ENCODE data around the gene PILRA. TPM values are rescaled to one million over a fixed set of nuclear protein-coding genes. Genes with fewer than 3 reads are reported as not detected.
"Not testable (repeated sequence)": the region's sequence is repeated elsewhere in the genome, so short reads cannot be mapped to it uniquely, and the experiment has no call there.

The PILRA gene
- total RNA-seq, 2 donors from 2014 or later: 5.0 to 8.5 TPM

DNA sequence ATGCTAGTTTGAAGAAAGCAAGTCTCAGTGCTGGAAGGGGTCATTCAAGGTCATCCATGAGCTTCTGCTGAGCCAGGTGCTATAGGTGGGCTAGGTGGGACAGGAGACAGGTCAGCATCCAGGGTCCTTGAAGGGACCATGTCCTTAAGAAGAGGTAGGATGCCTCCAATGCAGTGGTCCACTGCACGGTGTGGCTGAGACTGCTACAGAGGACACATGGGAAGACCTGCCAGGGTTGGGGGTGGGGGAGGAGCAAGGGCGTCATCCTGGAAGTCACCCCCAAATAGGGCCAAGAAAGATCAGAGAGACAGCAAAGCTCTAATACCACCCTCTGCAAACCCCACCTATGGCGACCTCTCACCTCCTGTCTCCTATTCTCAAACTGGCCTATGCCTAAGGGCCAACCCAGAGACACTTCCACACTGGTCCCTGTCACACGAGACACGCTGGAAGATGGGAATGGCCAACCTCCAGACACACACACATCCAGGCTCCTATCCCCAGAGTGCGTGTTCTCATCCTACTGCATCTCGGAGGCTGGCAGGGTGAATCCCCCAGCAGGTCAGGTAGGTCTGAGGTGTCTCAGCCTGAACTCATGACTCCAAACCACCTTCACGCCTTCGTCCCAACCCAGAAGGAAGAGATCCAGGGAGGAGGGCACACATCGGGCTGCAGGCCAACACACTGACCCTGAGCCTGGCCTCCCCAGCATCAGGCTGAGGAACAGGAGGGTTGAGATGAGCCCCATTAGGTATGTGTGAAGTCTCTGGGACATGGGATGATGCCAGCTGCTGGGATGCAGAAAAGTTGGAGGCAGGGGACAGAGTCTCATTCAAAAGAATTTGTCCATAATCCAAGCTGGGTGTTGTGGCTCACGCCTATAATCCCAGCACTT, 68.6 kb downstream of the PILRA start:
- no peak for DNase-seq (ENCODE audit: low spot score)

DNA sequence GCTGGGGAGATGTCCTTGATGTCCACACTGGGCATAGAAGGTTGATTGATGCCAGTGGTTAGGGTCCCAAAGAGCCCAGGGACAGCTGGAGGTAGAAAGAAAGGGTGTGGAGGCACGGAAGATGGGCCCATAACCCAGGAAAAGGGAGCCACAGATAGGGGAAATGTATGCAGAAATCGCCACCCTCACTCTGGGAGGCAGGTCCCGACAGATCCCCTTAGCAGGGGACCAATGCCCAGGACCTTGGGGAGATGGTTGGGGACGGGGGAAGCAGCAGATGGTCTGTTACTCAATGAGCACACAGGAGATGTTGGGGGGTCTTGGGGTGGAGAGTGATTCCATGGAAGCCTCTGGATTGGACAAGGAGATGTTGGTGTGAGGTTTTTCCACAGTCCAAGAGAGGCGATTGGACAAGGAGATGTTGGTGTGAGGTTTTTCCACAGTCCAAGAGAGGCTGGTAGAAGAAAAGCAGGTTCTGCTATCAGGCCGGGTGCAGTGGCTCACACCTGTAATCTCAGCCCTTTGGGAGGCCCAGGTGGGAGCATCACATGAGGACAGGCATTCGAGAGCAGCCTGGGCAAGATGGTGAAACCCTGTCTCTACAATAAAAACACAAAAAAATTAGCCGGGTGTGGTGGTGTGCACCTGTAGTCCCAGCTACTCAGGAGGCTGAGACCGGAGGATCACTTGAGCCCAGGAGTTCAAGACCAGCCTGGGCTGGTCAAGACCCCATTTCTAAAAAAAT, 70.0 kb downstream of the PILRA start:
- no peak overlapping the region for H3K27ac ChIP-seq

More for the DNA sequence above, 68.6 kb downstream of the PILRA start:
- no peaks in the 10 kb centered on the region for H3K9me3 ChIP-seq
- H3K4me3 ChIP-seq: no peak overlapping the region
- H3K36me3 ChIP-seq: no peaks in the 10 kb centered on the region
- no peak for ATAC-seq (ENCODE audit: insufficient number of reproducible peaks, low FRiP score, low read depth)
- H3K27ac ChIP-seq: no peak overlapping the region
- no peaks in the 10 kb centered on the region for H3K4me1 ChIP-seq (ENCODE audit: control insufficient read depth in 1 of 2, low read depth in 2 of 2)
- TF ChIP-seq, protein P1, sequence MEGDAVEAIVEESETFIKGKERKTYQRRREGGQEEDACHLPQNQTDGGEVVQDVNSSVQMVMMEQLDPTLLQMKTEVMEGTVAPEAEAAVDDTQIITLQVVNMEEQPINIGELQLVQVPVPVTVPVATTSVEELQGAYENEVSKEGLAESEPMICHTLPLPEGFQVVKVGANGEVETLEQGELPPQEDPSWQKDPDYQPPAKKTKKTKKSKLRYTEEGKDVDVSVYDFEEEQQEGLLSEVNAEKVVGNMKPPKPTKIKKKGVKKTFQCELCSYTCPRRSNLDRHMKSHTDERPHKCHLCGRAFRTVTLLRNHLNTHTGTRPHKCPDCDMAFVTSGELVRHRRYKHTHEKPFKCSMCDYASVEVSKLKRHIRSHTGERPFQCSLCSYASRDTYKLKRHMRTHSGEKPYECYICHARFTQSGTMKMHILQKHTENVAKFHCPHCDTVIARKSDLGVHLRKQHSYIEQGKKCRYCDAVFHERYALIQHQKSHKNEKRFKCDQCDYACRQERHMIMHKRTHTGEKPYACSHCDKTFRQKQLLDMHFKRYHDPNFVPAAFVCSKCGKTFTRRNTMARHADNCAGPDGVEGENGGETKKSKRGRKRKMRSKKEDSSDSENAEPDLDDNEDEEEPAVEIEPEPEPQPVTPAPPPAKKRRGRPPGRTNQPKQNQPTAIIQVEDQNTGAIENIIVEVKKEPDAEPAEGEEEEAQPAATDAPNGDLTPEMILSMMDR (IDR thresholded peaks at IDR 0.05): no peak
- H3K27me3 ChIP-seq (replicated peaks; ENCODE audit: insufficient read depth): no peaks in the 10 kb centered on the region

DNA sequence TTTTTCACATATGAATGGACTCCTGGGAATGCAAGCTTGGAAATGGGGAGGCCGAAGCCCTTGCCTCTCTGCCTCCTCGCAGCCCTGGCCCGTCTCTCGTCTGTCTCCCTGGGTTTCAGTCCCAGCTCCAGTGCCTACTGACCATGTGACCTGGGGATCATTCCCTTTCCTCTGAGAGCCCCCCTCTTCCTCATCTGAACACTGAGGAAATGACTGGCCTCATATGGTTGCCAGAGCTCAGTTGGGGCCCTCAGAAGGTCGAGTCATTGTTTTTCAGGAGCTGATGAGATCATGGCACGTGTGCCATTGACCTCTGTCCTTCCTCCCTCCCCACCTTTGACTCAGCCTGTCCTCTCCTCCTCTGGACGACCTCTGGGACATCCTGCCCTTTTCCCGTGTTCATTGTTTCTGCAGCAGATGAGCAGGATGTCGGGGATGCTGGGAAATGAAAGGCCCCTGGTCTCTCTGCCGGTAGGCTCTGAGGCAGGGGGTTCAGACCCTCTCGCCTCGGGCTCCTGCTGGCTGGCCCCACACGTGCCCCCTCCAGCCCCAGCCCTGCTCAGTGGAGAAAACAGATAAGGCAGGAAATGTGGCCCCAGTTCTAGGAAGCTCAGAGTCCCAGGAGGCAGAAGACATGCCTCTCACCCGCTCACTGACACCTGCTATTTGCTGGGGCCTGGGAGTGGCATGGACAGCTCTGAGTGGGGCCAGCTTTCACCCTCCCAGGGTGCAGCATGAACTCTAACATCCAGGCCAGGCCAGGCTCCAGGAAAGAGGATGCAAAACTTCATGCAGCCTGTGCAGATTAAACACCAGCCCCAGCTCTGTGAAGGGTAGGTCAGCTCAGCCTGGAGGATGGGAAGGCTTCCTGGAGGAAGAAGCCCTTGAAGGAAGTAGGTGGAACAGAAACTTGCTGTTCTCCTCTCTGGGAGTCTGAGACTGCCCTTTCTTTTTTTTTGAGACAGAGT, 71.3 kb downstream of the PILRA start:
- TF ChIP-seq, protein P1 (IDR thresholded peaks at IDR 0.05): no peak
- no peak overlapping the region for H3K27ac ChIP-seq
- no peak for DNase-seq (ENCODE audit: low spot score)

More for the DNA sequence above, 70.0 kb downstream of the PILRA start:
- H3K27me3 ChIP-seq (replicated peaks; ENCODE audit: insufficient read depth): no peaks in the 10 kb centered on the region
- TF ChIP-seq, protein P1 (IDR thresholded peaks at IDR 0.05): no peak
- DNase-seq (ENCODE audit: low spot score) (no peak), ATAC-seq (ENCODE audit: insufficient number of reproducible peaks, low FRiP score, low read depth) (no peak)
- H3K36me3 ChIP-seq: no peaks in the 10 kb centered on the region
- H3K9me3 ChIP-seq: no peaks in the 10 kb centered on the region
- H3K4me3 ChIP-seq: no peak overlapping the region
- H3K4me1 ChIP-seq (ENCODE audit: control insufficient read depth in 1 of 2, low read depth in 2 of 2): no peaks in the 10 kb centered on the region

DNA sequence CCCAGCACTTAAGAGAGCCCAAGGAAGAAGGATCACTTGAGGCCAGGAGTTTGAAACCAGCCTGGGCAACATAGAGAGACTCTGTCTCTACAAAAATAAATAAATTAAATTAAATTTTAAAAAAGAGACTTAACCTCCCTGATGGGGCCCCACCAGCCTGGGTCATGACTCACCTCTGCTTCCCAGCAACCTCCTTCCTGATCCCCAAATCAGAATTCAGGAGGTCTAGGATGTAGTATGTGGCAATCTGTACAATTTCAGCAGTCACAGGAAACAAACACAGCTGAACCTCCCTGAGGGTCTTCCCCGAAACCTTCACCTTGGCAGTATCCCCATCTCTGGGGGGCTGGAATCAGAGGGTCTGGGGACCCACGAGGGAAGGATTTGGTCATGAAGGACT, 72.8 kb downstream of the PILRA start:
- TF ChIP-seq, protein P1 (IDR thresholded peaks at IDR 0.05): no peak
- H3K36me3 ChIP-seq: no peaks in the 10 kb centered on the region
- H3K4me3 ChIP-seq: no peak overlapping the region
- no peaks in the 10 kb centered on the region for H3K9me3 ChIP-seq
- no peak for ATAC-seq (ENCODE audit: insufficient number of reproducible peaks, low FRiP score, low read depth)
- H3K4me1 ChIP-seq (ENCODE audit: control insufficient read depth in 1 of 2, low read depth in 2 of 2): peaks cover 0 to 13% of the 10 kb centered on the region in 2 donors
- H3K27ac ChIP-seq: no peak overlapping the region
- H3K27me3 ChIP-seq (replicated peaks; ENCODE audit: insufficient read depth): no peaks in the 10 kb centered on the region
- no peak for DNase-seq (ENCODE audit: low spot score)

More for the DNA sequence above, 71.3 kb downstream of the PILRA start:
- Histone ChIP-seq H3K4me3 (no peak overlapping the region), H3K36me3 (no peaks in the 10 kb centered on the region), H3K9me3 (no peaks in the 10 kb centered on the region), H3K4me1 (ENCODE audit: control insufficient read depth in 1 of 2, low read depth in 2 of 2) (no peaks in the 10 kb centered on the region), H3K27me3 (replicated peaks; ENCODE audit: insufficient read depth) (no peaks in the 10 kb centered on the region)
- peak; percentile 33 for ATAC-seq (ENCODE audit: insufficient number of reproducible peaks, low FRiP score, low read depth)

DNA sequence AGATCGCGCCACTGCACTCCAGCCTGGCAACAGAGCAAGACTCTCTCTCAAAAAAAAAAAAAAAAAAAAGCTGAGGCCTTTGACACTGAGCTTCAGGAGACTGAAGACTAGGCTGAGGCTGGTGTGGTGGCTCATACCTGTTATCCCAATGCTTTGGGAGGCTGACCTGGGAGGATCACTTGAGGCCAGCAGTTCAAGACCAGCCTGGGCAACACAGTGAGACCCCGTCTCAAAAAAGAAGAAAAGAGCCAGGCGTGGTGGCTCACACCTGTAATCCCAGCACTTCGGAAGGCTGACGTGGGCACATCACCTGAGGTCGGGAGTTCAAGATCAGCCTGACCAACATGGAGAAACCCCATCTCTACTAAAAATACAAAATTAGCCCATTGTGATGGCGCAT, 74.1 kb downstream of the PILRA start:
- not testable (repeated sequence) for H3K27me3 ChIP-seq (replicated peaks; ENCODE audit: insufficient read depth); ATAC-seq (ENCODE audit: insufficient number of reproducible peaks, low FRiP score, low read depth); H3K36me3 ChIP-seq; H3K27ac ChIP-seq; H3K4me3 ChIP-seq; H3K9me3 ChIP-seq; DNase-seq (ENCODE audit: low spot score)
- peaks cover 0 to 13% of the 10 kb centered on the region in 2 donors for H3K4me1 ChIP-seq (ENCODE audit: control insufficient read depth in 1 of 2, low read depth in 2 of 2)

Data from thoracic aorta (tissue), 2 donors.